Smooth muscle cell (in vitro differentiated cells): Measurements from ENCODE around the gene CISTR. TPM values are rescaled to one million over a fixed set of nuclear protein-coding genes. Genes with fewer than 3 reads are reported as not detected.
"Not testable (repeated sequence)": the region's sequence is repeated elsewhere in the genome, so short reads cannot be mapped to it uniquely, and the experiment has no call there.

Source experiments
- DNase-seq: peaks from one replicate; lab custom pipeline; 2025; ENCODE audit not compliant: unreplicated experiment; lab: John Stamatoyannopoulos, UW
- H2AFZ ChIP-seq: fragments of 200-600 bp; sonication (generic); 2 replicates; pipeline ENCODE4 v1.6.0; 2016; ENCODE audit warnings: antibody characterized with exemption, low read depth, mild to moderate bottlenecking
- H3F3A ChIP-seq: fragments of 200-600 bp; sonication (generic); 2 replicates; pipeline ENCODE4 v1.6.0; 2017; ENCODE audit warnings: antibody characterized with exemption, low read depth
- H3K27ac ChIP-seq: fragments of 200-600 bp; sonication (generic); 2 replicates; pipeline ENCODE4 v1.5.1; 2016; ENCODE audit warnings: low read depth, mild to moderate bottlenecking
- H3K27me3 ChIP-seq: fragments of 200-600 bp; sonication (generic); 2 replicates; pipeline ENCODE4 v1.6.1; 2016; ENCODE audit warnings: low read depth, mild to moderate bottlenecking
- H3K36me3 ChIP-seq: fragments of 200-600 bp; sonication (generic); 2 replicates; pipeline ENCODE4 v1.5.1; 2016; ENCODE audit warnings: low read depth
- H3K4me1 ChIP-seq: fragments of 200-600 bp; sonication (generic); 2 replicates; pipeline ENCODE4 v1.5.1; 2016; ENCODE audit warnings: low read depth
- H3K4me2 ChIP-seq: fragments of 200-600 bp; sonication (generic); 2 replicates; pipeline ENCODE4 v1.6.0; 2016; ENCODE audit warnings: mild to moderate bottlenecking
- H3K4me3 ChIP-seq: fragments of 200-600 bp; sonication (generic); 2 replicates; pipeline ENCODE4 v1.5.1; 2016; ENCODE audit warnings: mild to moderate bottlenecking
- H3K79me2 ChIP-seq: fragments of 200-600 bp; sonication (generic); 2 replicates; pipeline ENCODE4 v1.6.0; 2016; ENCODE audit warnings: low read depth, mild to moderate bottlenecking
- H3K9ac ChIP-seq: fragments of 200-600 bp; sonication (generic); 2 replicates; pipeline ENCODE4 v1.6.0; 2016; ENCODE audit warnings: low read depth
- H3K9me3 ChIP-seq: fragments of 200-600 bp; sonication (generic); replicated peaks from 2 replicates; pipeline ENCODE4 v1.5.1; 2016; ENCODE audit warnings: low read depth
- H4K20me1 ChIP-seq: fragments of 200-600 bp; sonication (generic); 2 replicates; pipeline ENCODE4 v1.6.0; 2016; ENCODE audit warnings: low read depth
- WGBS: methylation state at CpG from one replicate; pipeline ENCODE4 v1.1.7; 2016; ENCODE audit warnings: low lambda C conversion rate; 5-methylcytosine and 5-hydroxymethylcytosine counted together
- polyA plus RNA-seq: library from polyadenylated mRNA; unstranded; fragments of >200 nt; fragmentation: Nextera tagmentation; extraction: Ambion mirVana; gene quantifications from 2 replicates; pipeline ENCODE4 v1.2.1, GENCODE V29; 2016
- total RNA-seq: library from RNA; depleted of rRNA; stranded (reverse); fragments of >200 nt; gene quantifications from 2 replicates; pipeline ENCODE4 v1.2.3, GENCODE V29; 2014
- TF ChIP-seq, protein P1 (sequence below): fragments of 200-600 bp; sonication (generic); IDR thresholded peaks from 2 replicates; pipeline ENCODE4 v1.5.1; 2017; ENCODE audit warnings: borderline replicate concordance, mild to moderate bottlenecking, antibody characterized with exemption; ENCODE audit not compliant: insufficient read depth, poor library complexity, severe bottlenecking

Gene CISTR
- total and polyA plus RNA-seq, 2 experiments from 2014 or later: not detected

DNA sequence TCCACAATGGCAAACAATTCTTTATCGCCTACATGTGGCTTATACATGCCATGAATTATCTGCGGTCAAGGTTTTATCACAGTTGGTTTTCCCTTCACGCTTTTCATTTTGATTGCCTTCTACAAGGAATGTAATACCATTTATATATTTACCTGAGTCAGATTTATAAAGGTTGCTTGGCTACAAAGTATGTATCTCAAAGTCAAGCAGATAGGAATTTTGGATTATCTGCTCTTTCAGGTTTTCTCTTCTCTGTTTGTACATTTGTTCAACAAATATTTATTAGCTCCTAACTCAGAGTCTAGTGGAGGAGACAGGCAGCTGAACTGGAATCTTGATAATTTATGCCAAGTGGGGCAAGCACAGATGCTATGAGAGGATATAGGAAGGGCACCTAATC lies 28.5 kb upstream of the CISTR start:
- Histone ChIP-seq H3K4me1 (no peaks in the 10 kb centered on the region), H3K4me2 (no peak overlapping the region), H3K27ac (no peak overlapping the region), H3K79me2 (no peaks in the 10 kb centered on the region), H3K27me3 (peaks cover 98% of the 10 kb centered on the region), H2AFZ (no peak overlapping the region), H3F3A (no peaks in the 10 kb centered on the region), H4K20me1 (no peaks in the 10 kb centered on the region), H3K9ac (no peak overlapping the region), H3K36me3 (no peaks in the 10 kb centered on the region), H3K4me3 (no peak overlapping the region), H3K9me3 (no peaks in the 10 kb centered on the region)
- 97% methylated on average over 3 of the region's 3 CpGs for WGBS
- TF ChIP-seq, protein P1, sequence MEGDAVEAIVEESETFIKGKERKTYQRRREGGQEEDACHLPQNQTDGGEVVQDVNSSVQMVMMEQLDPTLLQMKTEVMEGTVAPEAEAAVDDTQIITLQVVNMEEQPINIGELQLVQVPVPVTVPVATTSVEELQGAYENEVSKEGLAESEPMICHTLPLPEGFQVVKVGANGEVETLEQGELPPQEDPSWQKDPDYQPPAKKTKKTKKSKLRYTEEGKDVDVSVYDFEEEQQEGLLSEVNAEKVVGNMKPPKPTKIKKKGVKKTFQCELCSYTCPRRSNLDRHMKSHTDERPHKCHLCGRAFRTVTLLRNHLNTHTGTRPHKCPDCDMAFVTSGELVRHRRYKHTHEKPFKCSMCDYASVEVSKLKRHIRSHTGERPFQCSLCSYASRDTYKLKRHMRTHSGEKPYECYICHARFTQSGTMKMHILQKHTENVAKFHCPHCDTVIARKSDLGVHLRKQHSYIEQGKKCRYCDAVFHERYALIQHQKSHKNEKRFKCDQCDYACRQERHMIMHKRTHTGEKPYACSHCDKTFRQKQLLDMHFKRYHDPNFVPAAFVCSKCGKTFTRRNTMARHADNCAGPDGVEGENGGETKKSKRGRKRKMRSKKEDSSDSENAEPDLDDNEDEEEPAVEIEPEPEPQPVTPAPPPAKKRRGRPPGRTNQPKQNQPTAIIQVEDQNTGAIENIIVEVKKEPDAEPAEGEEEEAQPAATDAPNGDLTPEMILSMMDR: no peak
- DNase-seq: no peak

DNA sequence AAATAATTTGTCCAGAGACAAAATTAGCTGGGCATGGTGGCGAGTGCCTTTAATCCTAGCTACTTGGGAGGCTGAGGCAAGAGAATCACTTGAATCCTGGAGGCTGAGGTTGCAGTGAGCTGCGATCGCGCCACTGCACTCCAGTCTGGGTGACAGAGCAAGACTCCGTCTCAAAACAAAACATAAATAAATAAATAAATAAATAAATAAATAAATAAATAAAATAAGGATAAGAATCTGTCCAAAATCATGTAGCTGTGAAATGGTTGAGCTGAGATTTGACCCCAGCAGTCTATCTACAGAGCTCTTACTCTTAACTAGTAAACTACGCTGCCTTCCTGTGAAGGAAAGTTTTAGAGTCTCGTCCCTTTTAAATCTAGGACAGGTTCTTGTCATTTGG lies 27.9 kb upstream of the CISTR start:
- H2AFZ ChIP-seq, H4K20me1 ChIP-seq, H3K9ac ChIP-seq, H3K79me2 ChIP-seq, H3K27ac ChIP-seq, H3F3A ChIP-seq, H3K4me3 ChIP-seq, H3K4me1 ChIP-seq, H3K9me3 ChIP-seq, DNase-seq, H3K4me2 ChIP-seq, H3K36me3 ChIP-seq: not testable (repeated sequence)
- WGBS: 95% methylated on average over 7 of the region's 7 CpGs
- H3K27me3 ChIP-seq: peaks cover 97% of the 10 kb centered on the region

DNA sequence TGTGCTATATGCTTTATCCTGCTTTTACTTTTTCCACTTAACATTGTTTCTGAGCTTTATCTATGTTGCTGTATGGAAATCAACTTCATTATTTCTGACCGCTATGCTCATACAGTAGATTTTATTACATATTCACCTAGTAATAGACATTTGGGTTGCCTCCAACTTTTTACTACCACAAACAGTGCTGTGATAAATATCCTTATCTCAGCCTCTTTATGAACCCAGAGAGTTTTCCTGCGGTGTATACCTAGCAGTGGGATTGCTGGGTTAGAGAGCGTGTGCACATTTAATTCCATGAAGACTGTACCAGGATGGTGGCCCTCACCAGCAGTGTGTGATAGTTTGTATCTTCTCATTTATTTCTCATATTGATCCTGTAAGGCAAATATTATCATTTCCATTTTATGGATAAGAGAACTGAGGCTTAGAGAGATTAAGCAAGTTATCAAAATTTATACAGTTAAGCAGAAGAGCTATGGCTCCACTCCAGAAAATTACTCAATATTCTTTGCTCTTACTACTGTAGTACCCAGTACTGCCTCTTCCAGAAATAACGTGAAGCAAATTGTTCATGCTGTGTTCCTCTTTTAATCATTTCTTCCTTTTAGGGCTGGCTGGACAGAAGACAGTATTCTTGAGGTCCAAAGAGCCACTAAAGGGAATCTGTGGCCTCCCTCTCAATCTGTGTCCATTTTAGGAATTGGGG lies 26.3 kb upstream of the CISTR start:
- no peaks in the 10 kb centered on the region for H3K4me1 ChIP-seq
- 94% methylated on average over 4 of the region's 4 CpGs for WGBS
- H3F3A ChIP-seq: no peaks in the 10 kb centered on the region
- H3K27me3 ChIP-seq: peaks cover 90% of the 10 kb centered on the region
- no peak for DNase-seq
- H3K36me3 ChIP-seq: no peaks in the 10 kb centered on the region
- H3K27ac ChIP-seq: no peak overlapping the region
- TF ChIP-seq, protein P1: no peak
- H3K9ac ChIP-seq: no peak overlapping the region
- H3K4me2 ChIP-seq: no peak overlapping the region
- H3K4me3 ChIP-seq: no peak overlapping the region
- no peaks in the 10 kb centered on the region for H4K20me1 ChIP-seq
- H3K9me3 ChIP-seq: no peaks in the 10 kb centered on the region
- H3K79me2 ChIP-seq: no peaks in the 10 kb centered on the region
- H2AFZ ChIP-seq: no peak overlapping the region

DNA sequence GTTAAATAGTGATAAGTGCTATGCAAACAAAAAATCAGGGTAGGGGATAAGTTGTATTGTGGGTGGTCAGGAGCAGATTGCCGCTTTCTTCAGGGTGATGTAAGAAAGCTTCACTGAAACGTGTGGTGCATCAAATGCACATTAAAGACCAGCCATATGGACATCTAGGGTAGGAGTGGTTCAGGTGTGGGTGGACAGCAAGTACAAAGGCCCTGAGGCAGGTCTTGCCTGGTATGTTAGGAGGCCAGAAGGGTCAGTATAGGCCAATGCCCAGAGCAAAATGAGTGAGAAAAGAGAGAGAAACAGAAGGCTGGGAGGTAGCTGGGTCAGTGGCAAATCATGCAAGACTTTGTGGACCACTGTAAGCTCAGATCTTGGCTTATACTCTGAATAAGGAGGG lies 25.6 kb upstream of the CISTR start:
- TF ChIP-seq, protein P1: no peak

More for the DNA sequence above, 25.6 kb upstream of the CISTR start:
- H3K9ac ChIP-seq: no peak overlapping the region
- H3K36me3 ChIP-seq: no peaks in the 10 kb centered on the region
- no peaks in the 10 kb centered on the region for H4K20me1 ChIP-seq
- 75% methylated on average over 2 of the region's 2 CpGs for WGBS
- H3K4me1 ChIP-seq: no peaks in the 10 kb centered on the region
- H3F3A ChIP-seq: no peaks in the 10 kb centered on the region
- no peaks in the 10 kb centered on the region for H3K9me3 ChIP-seq
- no peak overlapping the region for H2AFZ ChIP-seq
- H3K4me3 ChIP-seq: no peak overlapping the region
- H3K79me2 ChIP-seq: no peaks in the 10 kb centered on the region
- H3K4me2 ChIP-seq: no peak overlapping the region
- no peak overlapping the region for H3K27ac ChIP-seq
- peaks cover 90% of the 10 kb centered on the region for H3K27me3 ChIP-seq
- DNase-seq: no peak
